Fibroblast of the aortic adventitia (primary cell): ENCODE measurements around the gene MBIP. TPM values are rescaled to one million over a fixed set of nuclear protein-coding genes. Genes with fewer than 3 reads are reported as not detected.
A peak's percentile ranks its signal among the peaks of the same experiment; 100 is the strongest.

Experiments
- DNase-seq: peaks from one replicate; pipeline ENCODE4 v3.0.0-alpha.2; 2010; ENCODE audit warnings: low read depth
- H3K4me3 ChIP-seq: 2 replicates; pipeline ENCODE4 v1.5.1; 2011; ENCODE audit warnings: low read depth, mild to moderate bottlenecking, control low read depth, low read length, moderate library complexity
- total RNA-seq: library from RNA; depleted of rRNA; stranded (reverse); fragments of >200 nt; gene quantifications from 2 replicates; pipeline ENCODE4 v1.2.3, GENCODE V29; 2012; ENCODE audit warnings: low replicate concordance
- TF ChIP-seq, protein P1 (sequence below): IDR thresholded peaks from 2 replicates; pipeline ENCODE4 v1.5.1; 2011; ENCODE audit warnings: mild to moderate bottlenecking, low read length, control low read depth, inconsistent platforms; ENCODE audit not compliant: insufficient read depth

The MBIP gene
- total RNA-seq, 1 donor = 18.2 TPM

DNA sequence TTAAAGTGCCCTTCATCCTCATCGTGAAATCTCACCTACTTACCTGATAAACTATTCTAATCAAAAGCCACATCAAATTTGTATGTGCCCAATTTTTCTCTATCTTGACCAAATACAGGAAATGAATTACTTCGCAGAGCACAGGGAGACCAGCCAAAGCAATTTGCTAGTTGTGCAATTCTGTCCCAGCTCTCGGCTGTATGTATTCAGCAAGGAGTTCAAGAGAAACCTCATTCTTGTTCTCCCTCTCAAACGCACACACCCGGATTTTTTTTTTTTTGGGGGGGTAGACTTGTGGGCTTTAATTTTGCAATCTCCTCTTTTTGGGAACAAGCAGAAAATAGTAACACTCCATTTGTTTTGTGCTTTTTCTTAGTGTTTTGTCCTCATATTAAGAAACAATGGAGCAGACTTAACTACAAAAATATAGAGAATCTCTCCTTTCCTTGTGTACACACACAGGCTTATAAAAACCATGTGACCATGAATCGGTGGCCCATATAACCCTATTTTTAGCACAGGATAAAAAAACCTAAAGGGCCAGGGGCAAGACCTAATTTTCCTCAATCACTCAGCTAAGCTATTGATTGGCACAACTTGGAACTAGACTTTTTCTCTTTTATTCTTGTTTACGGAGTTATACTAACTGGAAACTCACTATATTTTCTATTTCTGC, 64.2 kb downstream of the MBIP start:
- DNase-seq = peak; percentile 37
- TF ChIP-seq, protein P1, sequence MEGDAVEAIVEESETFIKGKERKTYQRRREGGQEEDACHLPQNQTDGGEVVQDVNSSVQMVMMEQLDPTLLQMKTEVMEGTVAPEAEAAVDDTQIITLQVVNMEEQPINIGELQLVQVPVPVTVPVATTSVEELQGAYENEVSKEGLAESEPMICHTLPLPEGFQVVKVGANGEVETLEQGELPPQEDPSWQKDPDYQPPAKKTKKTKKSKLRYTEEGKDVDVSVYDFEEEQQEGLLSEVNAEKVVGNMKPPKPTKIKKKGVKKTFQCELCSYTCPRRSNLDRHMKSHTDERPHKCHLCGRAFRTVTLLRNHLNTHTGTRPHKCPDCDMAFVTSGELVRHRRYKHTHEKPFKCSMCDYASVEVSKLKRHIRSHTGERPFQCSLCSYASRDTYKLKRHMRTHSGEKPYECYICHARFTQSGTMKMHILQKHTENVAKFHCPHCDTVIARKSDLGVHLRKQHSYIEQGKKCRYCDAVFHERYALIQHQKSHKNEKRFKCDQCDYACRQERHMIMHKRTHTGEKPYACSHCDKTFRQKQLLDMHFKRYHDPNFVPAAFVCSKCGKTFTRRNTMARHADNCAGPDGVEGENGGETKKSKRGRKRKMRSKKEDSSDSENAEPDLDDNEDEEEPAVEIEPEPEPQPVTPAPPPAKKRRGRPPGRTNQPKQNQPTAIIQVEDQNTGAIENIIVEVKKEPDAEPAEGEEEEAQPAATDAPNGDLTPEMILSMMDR = no peak
- no peak overlapping the region for H3K4me3 ChIP-seq

DNA sequence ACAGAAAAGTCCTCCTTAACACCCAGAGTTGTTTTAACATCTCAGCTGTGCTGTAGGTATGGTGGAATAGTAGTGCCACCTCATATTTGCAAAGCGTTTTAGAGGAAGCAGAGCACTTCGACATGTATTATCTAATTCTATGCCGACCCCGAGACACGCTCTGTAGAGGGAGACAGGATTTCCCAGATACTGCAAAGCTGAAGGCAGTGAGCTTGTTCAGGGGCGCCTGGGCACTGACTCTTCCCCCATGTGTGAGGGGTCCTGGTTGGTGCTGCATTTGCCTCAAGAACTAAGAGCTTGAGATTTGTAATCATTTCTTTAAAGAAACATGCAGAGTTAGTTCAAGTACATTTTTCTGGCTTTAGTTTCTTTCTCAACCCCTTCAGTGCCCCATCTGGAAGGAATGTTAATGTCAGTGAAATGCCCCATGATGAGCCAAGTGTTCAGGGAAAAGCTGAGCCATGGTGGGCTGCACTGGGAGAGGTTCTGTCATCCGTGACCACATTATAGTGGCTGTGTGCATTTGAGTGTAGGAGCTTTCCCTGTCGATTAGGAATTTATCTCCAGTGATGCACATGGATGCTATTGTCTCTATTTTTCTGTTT, 66.3 kb downstream of the MBIP start:
- no peak overlapping the region for H3K4me3 ChIP-seq
- DNase-seq = peak; percentile 29
- TF ChIP-seq, protein P1 = peak; percentile 27

Other genes starting within 250 kb of the MBIP start
- not detected in 2 replicates for gene PTCSC3, start 143.9 kb downstream of the MBIP start, total RNA-seq
- gene NKX2-1, start 199.6 kb upstream of the MBIP start, total RNA-seq = not detected in 2 replicates